IPS-15b (cell line): ENCODE data around the gene GLYAT.

Experiments used
- H3K27me3 ChIP-seq: one replicate; pipeline ENCODE4 v1.6.1; 2013; ENCODE audit warnings: low read length; ENCODE audit not compliant: control insufficient read depth, insufficient read depth
- H3K36me3 ChIP-seq: one replicate; pipeline ENCODE4 v1.6.1; 2013; ENCODE audit warnings: low read length; ENCODE audit not compliant: control insufficient read depth, insufficient read depth
- H3K4me1 ChIP-seq: one replicate; pipeline ENCODE4 v1.6.1; 2013; ENCODE audit warnings: mild to moderate bottlenecking, low read length; ENCODE audit not compliant: control insufficient read depth, insufficient read depth
- H3K4me3 ChIP-seq: one replicate; pipeline ENCODE4 v1.5.1; 2013; ENCODE audit warnings: low read depth, low read length
- H3K9ac ChIP-seq: one replicate; pipeline ENCODE4 v1.6.1; 2013; ENCODE audit warnings: low read depth, mild to moderate bottlenecking, low read length
- H3K9me3 ChIP-seq: one replicate; pipeline ENCODE4 v1.6.1; 2013; ENCODE audit warnings: mild to moderate bottlenecking, low read length; ENCODE audit not compliant: control insufficient read depth, insufficient read depth

Gene GLYAT

DNA sequence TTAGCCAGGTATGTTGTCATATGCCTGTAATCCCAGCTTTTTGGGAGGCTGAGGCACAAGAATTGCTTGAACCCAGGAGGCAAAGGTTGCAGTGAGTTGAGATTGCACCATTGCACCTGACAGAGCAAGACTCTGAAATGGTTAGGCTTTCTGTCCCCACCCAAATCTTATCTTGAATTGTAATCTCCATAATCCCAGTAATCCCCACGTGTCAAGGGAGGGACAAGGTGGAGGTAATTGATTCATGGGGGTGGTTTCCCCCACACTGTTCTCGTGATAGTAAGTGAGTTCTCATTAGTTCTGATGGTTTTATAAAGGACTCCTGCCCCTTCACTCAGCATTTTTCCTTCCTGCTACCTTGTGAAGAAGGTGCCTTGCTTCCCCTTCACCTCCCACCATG, 37.6 kb upstream of the GLYAT start:
- Histone ChIP-seq H3K4me3 (no peak overlapping the region), H3K9me3 (peaks cover 4% of the 10 kb centered on the region), H3K27me3 (no peaks in the 10 kb centered on the region), H3K9ac (no peak overlapping the region), H3K36me3 (no peaks in the 10 kb centered on the region), H3K4me1 (no peaks in the 10 kb centered on the region)

DNA sequence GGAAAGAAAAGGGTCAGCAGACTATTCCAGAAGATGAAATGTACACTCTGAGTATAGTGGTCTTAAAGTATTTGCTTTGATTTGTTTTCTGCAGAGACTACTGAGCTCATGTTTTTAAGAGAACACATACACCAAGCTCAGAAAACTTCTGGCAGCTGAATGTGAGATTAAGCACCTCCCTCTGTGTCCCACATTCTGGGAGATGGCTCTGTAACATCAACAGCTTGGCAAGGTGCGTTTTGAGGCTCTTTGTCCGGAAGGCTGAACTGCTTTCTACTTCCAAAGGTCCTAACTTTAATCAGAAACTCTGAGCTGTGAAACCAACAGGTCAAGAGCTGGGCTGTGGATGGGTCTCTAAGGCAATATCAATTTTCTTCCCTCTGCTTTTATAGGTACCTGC, 36.4 kb upstream of the GLYAT start:
- Histone ChIP-seq H3K36me3 (no peaks in the 10 kb centered on the region), H3K27me3 (no peaks in the 10 kb centered on the region), H3K9me3 (peaks cover 4% of the 10 kb centered on the region), H3K4me1 (no peaks in the 10 kb centered on the region), H3K9ac (no peak overlapping the region), H3K4me3 (no peak overlapping the region)

DNA sequence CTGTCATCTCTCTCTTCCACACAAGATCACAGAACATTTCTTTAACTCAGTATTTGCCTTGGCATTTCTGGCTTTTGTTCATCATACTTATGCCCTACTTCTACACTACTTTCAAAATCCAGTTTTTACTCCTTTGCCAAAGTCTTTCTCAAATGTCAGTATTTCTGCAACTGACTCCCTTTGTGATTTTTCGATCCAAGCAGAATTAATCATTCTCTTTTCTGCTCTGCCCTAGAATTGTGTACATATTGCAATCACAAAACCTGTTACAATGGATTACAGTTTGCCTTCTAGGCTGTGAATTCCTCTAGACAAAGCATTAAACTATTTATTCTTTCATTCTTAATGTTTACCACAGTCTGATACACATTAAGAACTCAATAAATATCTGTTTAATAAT, 33.3 kb upstream of the GLYAT start:
- H3K4me1 ChIP-seq = no peaks in the 10 kb centered on the region
- H3K9me3 ChIP-seq = no peaks in the 10 kb centered on the region
- H3K27me3 ChIP-seq = no peaks in the 10 kb centered on the region
- H3K4me3 ChIP-seq = no peak overlapping the region
- H3K9ac ChIP-seq = no peak overlapping the region
- no peaks in the 10 kb centered on the region for H3K36me3 ChIP-seq

DNA sequence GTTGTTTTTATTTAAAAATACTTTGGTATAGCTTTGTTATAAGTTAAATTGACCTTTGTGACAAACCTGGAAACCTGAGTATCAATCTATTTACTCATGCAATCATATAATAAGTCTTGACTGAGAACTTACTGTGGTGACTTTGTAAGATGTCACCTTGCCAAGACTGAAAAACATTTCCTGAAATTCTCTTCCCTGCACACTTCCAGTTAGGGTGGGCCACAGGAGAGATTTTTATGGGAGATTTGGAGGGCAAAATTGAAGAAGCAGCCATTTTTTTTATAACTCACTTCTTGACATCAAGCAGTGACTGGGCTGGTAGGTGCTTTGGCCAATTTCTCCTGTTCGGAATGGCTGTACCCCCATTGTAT, 31.4 kb upstream of the GLYAT start:
- Histone ChIP-seq H3K36me3 (no peaks in the 10 kb centered on the region), H3K4me3 (no peak overlapping the region), H3K27me3 (no peaks in the 10 kb centered on the region), H3K4me1 (no peaks in the 10 kb centered on the region), H3K9me3 (no peaks in the 10 kb centered on the region), H3K9ac (no peak overlapping the region)

DNA sequence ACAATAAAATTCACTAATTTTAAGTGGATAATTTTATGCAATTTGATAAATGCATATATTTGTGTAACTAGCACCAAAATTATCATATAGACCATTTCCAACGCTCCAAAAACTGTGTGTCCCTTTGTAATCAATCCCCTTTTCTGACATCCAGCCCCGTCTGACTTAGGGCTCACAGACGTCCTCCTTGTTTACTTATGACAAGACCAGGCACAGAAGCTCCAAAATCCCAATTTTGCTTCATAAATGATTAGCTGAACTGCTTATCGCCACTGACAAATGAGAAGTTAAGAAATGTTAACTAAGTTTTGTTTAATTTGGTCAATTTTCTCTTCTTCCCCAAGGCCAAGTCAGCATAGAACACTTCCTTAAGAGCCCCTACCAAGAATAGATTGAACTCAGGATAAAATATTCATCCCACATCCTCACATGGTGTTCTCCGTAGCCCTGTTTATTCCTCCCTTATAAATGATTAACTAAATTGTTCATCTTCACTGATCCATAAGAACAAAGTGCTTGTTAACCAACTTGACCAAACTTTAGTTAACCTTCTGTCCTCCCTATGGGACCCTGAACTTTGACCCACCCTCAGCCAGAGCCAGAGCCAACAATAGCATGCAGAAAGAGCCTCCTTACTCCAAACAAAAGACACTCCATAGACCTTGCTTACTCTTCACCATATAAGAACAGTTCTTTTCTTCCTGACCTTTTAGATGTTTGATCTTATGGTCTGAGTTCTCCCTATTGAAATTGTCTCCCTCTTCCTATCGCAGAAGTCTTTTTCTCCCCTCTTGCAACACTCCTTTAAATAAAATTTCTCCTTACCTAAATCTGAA, 30.8 kb upstream of the GLYAT start:
- H3K27me3 ChIP-seq = no peaks in the 10 kb centered on the region
- no peaks in the 10 kb centered on the region for H3K9me3 ChIP-seq
- no peak overlapping the region for H3K9ac ChIP-seq
- no peaks in the 10 kb centered on the region for H3K36me3 ChIP-seq
- H3K4me1 ChIP-seq = no peaks in the 10 kb centered on the region
- no peak overlapping the region for H3K4me3 ChIP-seq

DNA sequence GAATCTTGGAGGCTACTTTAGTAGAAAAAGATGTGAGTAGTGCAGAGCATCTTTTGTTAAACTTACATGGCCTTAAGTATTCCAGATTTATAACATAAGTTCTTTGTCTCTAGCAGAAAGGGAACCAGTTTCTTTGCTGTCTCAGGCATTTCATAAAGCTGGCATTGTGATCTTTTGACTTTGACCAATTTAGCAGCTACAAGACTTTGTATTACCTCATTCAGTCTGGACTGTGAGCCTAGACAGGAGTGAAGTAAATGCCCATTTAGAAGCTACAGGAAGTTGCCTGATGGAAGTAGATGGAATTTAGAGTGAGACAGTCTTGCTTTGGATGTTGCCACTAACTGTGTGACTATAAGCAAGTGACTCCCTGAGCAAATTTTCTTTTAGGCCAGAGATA, 25.7 kb upstream of the GLYAT start:
- H3K9ac ChIP-seq = no peak overlapping the region
- H3K4me1 ChIP-seq = no peaks in the 10 kb centered on the region
- no peaks in the 10 kb centered on the region for H3K9me3 ChIP-seq
- no peak overlapping the region for H3K4me3 ChIP-seq
- no peaks in the 10 kb centered on the region for H3K36me3 ChIP-seq
- no peaks in the 10 kb centered on the region for H3K27me3 ChIP-seq

DNA sequence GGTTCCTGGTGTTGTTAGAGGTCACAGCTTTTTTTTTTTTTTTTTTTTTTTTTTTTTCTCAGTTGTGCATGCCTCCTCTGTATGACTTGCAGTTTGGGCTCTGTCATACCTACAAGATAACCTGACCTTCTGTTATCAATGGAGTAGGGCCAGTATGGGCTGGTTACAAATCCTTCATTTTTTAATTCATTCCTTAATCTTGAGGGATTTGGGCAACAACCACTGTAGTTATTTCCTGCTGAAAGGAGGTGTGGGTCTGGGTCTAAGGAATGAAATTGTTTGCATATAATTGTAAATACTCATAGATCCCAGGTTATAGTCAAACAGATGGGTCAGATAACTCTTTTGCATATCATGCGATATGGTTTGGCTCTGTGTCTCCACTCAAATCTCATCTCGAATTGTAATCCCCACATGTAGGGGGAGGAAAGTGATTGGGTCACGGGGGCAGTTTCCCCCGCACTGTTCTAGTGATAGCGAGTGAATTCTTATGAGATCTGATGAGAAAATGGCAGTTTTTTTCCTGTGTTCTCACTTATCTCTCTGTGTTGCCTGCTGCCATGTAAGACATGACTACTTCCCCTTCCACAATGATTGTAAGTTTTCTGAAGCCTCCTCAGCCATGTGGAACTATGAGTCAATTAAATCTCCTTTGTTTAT, 14.1 kb upstream of the GLYAT start:
- H3K9me3 ChIP-seq = peaks cover 10% of the 10 kb centered on the region
- no peak overlapping the region for H3K4me3 ChIP-seq
- no peaks in the 10 kb centered on the region for H3K4me1 ChIP-seq
- no peaks in the 10 kb centered on the region for H3K27me3 ChIP-seq
- H3K36me3 ChIP-seq = no peaks in the 10 kb centered on the region
- H3K9ac ChIP-seq = no peak overlapping the region

DNA sequence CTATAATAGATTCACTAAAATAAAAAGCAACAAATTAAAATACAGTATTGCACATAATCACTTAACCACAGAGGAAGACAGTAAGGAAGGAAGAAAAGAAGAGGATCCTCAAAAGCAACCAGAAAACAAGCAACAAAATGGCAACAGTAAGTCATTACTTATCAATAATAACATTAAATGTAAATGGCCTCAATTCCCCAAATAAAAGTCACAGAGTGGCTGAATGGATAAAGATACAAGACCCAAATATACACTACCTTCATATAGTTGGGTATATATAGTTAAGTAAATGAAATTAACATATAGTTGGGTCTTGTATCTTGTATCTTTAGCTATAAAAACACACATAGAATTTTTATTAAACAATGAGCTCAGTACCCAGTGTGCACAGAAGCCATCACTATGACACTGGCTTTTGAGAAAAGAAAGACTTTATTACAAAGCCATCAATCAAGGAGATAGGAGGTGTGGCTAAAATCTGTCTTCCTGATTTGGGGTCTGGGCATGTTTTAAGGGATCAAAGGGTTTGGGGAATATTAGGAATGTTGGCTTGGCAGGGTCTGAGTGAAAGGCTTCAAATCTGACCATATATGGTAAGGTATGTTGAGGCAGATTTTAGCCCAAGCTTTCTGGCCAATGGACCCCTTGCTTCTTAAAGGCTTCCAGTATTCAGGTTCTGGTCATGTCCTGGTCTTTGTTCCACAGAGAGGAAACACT, 13.4 kb upstream of the GLYAT start:
- Histone ChIP-seq H3K36me3 (no peaks in the 10 kb centered on the region), H3K4me3 (no peak overlapping the region), H3K4me1 (no peaks in the 10 kb centered on the region), H3K9ac (no peak overlapping the region), H3K27me3 (no peaks in the 10 kb centered on the region), H3K9me3 (peaks cover 10% of the 10 kb centered on the region)

DNA sequence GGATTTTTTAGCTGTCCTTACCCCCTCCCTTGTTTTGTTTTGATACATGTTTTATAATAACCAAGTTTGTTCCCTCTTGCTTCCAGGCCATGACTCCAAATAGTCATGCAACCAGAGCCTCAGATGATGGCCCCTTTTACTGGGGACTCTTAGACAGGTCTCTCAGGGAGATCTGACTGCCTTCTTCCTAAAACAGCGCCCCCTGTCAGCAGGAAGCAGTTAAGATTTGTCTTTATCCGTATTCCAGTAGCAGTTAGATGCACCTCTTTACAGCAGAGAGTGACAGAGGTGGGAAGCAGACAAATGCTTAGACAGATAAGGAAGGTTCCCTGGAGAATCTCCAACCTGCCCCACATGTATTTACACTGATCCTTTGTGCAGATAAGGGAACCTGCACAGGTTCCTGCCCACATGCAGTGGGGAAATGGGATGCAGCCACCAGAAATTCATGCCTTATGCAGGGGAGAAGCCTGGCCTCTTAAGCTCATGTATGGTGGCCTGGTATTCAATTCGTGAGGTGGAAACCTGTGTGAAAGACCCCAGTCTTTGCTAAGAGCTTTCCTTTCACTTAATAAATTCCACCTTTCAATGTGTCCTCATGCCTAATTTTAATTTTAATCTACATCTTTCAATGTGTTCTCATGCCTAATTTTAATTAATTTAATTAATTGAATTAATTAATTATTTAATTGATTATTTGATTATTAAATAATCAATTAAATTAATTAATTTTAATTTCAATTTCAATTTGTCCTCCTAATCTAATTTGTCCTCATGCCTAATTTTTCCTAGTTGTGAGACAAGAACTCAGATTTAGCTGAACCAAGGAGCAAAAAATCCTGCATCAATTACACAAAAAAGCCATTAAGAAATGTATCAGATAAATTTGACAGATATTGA, 11.5 kb upstream of the GLYAT start:
- no peaks in the 10 kb centered on the region for H3K4me1 ChIP-seq
- no peaks in the 10 kb centered on the region for H3K36me3 ChIP-seq
- no peak overlapping the region for H3K4me3 ChIP-seq
- H3K9me3 ChIP-seq = peaks cover 10% of the 10 kb centered on the region
- no peak overlapping the region for H3K9ac ChIP-seq
- H3K27me3 ChIP-seq = no peaks in the 10 kb centered on the region

DNA sequence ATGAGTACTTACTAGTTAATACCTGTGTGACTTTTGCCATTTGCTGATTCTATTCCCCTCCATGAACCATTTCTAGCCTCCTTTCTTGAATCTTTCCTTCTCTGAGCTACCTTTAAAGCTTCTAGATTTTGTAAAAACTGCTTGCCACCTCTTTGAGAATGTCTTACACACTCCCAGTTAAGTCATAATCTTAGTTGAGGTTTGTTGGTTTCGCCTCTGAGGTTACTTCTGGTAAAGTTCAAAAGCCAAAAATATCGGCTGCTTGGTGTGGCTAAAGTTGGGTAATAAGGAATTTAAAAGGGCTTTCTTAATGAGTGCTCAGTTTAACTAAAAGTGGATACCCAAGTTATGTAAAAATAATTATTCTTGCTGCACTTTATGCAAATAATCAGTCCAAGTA, 10.4 kb upstream of the GLYAT start:
- no peak overlapping the region for H3K9ac ChIP-seq
- no peak overlapping the region for H3K4me3 ChIP-seq
- no peaks in the 10 kb centered on the region for H3K27me3 ChIP-seq
- H3K4me1 ChIP-seq = no peaks in the 10 kb centered on the region
- H3K36me3 ChIP-seq = no peaks in the 10 kb centered on the region
- H3K9me3 ChIP-seq = peaks cover 10% of the 10 kb centered on the region

DNA sequence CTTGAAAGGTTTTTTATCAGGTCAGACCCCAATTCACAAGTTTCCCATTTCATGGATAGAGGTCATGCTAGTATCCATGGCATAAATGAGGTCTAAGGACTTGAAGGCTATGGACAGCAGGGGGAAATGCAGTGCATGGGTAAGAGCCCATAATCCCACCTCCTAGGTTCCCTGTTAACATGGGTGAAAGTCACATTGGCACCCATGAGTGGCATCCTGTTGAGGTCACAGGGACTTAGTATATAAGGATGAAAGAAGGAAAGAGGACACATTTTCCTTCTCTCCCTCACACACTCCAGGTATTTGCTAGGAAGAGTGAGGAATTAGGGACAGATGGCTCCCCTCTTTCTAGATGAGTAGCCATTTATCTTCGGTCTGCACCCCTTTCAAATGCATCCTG, 9.4 kb upstream of the GLYAT start:
- no peak overlapping the region for H3K9ac ChIP-seq

More for the DNA sequence above, 9.4 kb upstream of the GLYAT start:
- Histone ChIP-seq H3K9me3 (peaks cover 10% of the 10 kb centered on the region), H3K36me3 (no peaks in the 10 kb centered on the region), H3K4me1 (no peaks in the 10 kb centered on the region), H3K4me3 (no peak overlapping the region), H3K27me3 (no peaks in the 10 kb centered on the region)
